OCI-LY7 (cell line): Measurements from ENCODE around the gene NUTF2. TPM values are rescaled to one million over a fixed set of nuclear protein-coding genes. Genes with fewer than 3 reads are reported as not detected.
A peak's percentile ranks its signal among the peaks of the same experiment; 100 is the strongest.

ENCODE experiments used
- BruUV-seq: library from RNA; stranded (reverse); fragments of 400-500 nt; replicated peaks from 2 replicates; lab custom pipeline; 2021; lab: Mats Ljungman, UMichigan
- CTCF ChIA-PET: fragments of 300-600 bp; sonication (Branson Sonifier 250); formaldehyde crosslinking; loops from one replicate; lab custom pipeline; 2022; ENCODE audit warnings: antibody characterized with exemption; ENCODE audit not compliant: unreplicated experiment; lab: Charles Lee
- POLR2A ChIA-PET: fragments of 300-600 bp; sonication (Branson Sonifier 250); formaldehyde crosslinking; loops from one replicate; lab custom pipeline; 2022; ENCODE audit warnings: antibody characterized with exemption; lab: Charles Lee
- DNase-seq: peaks from one replicate; pipeline ENCODE4 v3.0.0-alpha.2; 2015; ENCODE audit warnings: low spot score
- H2AFZ ChIP-seq: fragments of 200-600 bp; sonication (generic), shearing (Covaris generic); 2 replicates; pipeline ENCODE4 v1.6.1; 2014; ENCODE audit warnings: mild to moderate bottlenecking, antibody characterized with exemption, low read length, moderate library complexity
- H3K27ac ChIP-seq: fragments of 200-600 bp; sonication (generic); 2 replicates; pipeline ENCODE4 v1.5.1; 2014; ENCODE audit warnings: mixed run types, low read depth, mild to moderate bottlenecking, moderate library complexity, low read length, inconsistent platforms; ENCODE audit not compliant: poor library complexity, severe bottlenecking
- H3K36me3 ChIP-seq: fragments of 200-600 bp; sonication (generic); 2 replicates; pipeline ENCODE4 v1.6.1; 2014; ENCODE audit warnings: mild to moderate bottlenecking, antibody characterized with exemption, low read length, moderate library complexity, mixed read lengths; ENCODE audit not compliant: insufficient read depth
- H3K4me1 ChIP-seq: fragments of 200-600 bp; sonication (generic); 2 replicates; pipeline ENCODE4 v1.5.1; 2014; ENCODE audit warnings: mild to moderate bottlenecking, low read length; ENCODE audit not compliant: insufficient read depth, poor library complexity, severe bottlenecking
- H3K4me2 ChIP-seq: fragments of 200-600 bp; sonication (generic); 2 replicates; pipeline ENCODE4 v1.6.1; 2014; ENCODE audit warnings: mild to moderate bottlenecking, low read length
- H3K4me3 ChIP-seq: fragments of 200-600 bp; sonication (generic); 2 replicates; pipeline ENCODE4 v1.5.1; 2014; ENCODE audit warnings: mild to moderate bottlenecking, low read depth, low read length; ENCODE audit not compliant: poor library complexity, severe bottlenecking
- H3K79me2 ChIP-seq: fragments of 200-600 bp; sonication (generic); 2 replicates; pipeline ENCODE4 v1.6.1; 2016; ENCODE audit warnings: low read depth, mild to moderate bottlenecking, low read length, moderate library complexity, mixed read lengths; ENCODE audit not compliant: insufficient read depth
- H3K9me2 ChIP-seq: fragments of 200-600 bp; sonication (generic); 2 replicates; pipeline ENCODE4 v1.6.1; 2016; ENCODE audit warnings: mild to moderate bottlenecking, low read length, mixed read lengths; ENCODE audit not compliant: insufficient read depth
- H3K9me3 ChIP-seq: fragments of 200-600 bp; sonication (generic); 2 replicates; pipeline ENCODE4 v1.6.1; 2014; ENCODE audit warnings: mild to moderate bottlenecking, mixed run types, low read length, mixed read lengths
- H4K20me1 ChIP-seq: fragments of 200-600 bp; sonication (generic); 2 replicates; pipeline ENCODE4 v1.6.1; 2014; ENCODE audit warnings: mild to moderate bottlenecking, antibody characterized with exemption, low read length, moderate library complexity, mixed read lengths; ENCODE audit not compliant: insufficient read depth
- EZH2phosphoT487 ChIP-seq: fragments of 200-600 bp; sonication (generic); IDR thresholded peaks from 2 replicates; pipeline ENCODE4 v1.6.1; 2018; ENCODE audit warnings: low read depth, borderline replicate concordance, mild to moderate bottlenecking, mixed run types, antibody characterized with exemption, low read length, moderate library complexity, mixed read lengths
- intact Hi-C: fragments of 100-400 bp; cut with micrococcal nuclease; formaldehyde crosslinking; loops from one replicate; pipeline ENCODE4 v1.10.0; 2022; ENCODE audit not compliant: unreplicated experiment
- total RNA-seq, 2 experiments: library from RNA; depleted of rRNA in 1 of 2; stranded (reverse); fragments of >200 nt in 1 of 2; shearing (Covaris generic) in 1 of 2; gene quantifications; 2 replicates each; pipeline ENCODE4 v1.2.3, GENCODE V29; 2014 to 2022
- TF ChIP-seq, protein P1 (sequence below): fragments of 200-600 bp; sonication (generic); conservative IDR thresholded peaks from 2 replicates; pipeline ENCODE4 v1.5.1; 2014; ENCODE audit warnings: mild to moderate bottlenecking, antibody characterized with exemption, low read length, moderate library complexity, mixed read lengths

The NUTF2 gene
- total RNA-seq, 2 experiments from 2014 or later: 143 to 187 TPM

GRCh38 chr16:67883872-67884261 lies 37.1 kb downstream of the NUTF2 start:
- no peak overlapping the region for H3K27ac ChIP-seq
- no TSS peak for BruUV-seq
- H3K4me1 ChIP-seq: no peaks in the 10 kb centered on the region
- no peaks in the 10 kb centered on the region for H4K20me1 ChIP-seq
- ChIA-PET CTCF (interaction anchor here (0.6 to 1.0 kb wide), 5 partner anchors 41 to 157 kb away, joined by 3 to 8 read pairs (median 3); partner anchors contain the start of gene CTRL), POLR2A (interaction anchor here (0.6 kb wide), 1 partner anchor 115 kb away, joined by 3 read pairs; no protein-coding TSS in a partner anchor)
- H3K4me3 ChIP-seq: no peak overlapping the region
- H3K79me2 ChIP-seq: no peaks in the 10 kb centered on the region
- H3K36me3 ChIP-seq: peaks cover 69% of the 10 kb centered on the region
- no peaks in the 10 kb centered on the region for H3K9me3 ChIP-seq
- H2AFZ ChIP-seq: no peak overlapping the region
- intact Hi-C loops: loop anchor here (1.0 to 5.0 kb wide), 2 partner anchors 44 to 178 kb away; no protein-coding TSS in a partner anchor
- peak; percentile 62 for DNase-seq
- no peak overlapping the region for H3K4me2 ChIP-seq
- no peaks in the 10 kb centered on the region for H3K9me2 ChIP-seq
- TF ChIP-seq, protein P1, sequence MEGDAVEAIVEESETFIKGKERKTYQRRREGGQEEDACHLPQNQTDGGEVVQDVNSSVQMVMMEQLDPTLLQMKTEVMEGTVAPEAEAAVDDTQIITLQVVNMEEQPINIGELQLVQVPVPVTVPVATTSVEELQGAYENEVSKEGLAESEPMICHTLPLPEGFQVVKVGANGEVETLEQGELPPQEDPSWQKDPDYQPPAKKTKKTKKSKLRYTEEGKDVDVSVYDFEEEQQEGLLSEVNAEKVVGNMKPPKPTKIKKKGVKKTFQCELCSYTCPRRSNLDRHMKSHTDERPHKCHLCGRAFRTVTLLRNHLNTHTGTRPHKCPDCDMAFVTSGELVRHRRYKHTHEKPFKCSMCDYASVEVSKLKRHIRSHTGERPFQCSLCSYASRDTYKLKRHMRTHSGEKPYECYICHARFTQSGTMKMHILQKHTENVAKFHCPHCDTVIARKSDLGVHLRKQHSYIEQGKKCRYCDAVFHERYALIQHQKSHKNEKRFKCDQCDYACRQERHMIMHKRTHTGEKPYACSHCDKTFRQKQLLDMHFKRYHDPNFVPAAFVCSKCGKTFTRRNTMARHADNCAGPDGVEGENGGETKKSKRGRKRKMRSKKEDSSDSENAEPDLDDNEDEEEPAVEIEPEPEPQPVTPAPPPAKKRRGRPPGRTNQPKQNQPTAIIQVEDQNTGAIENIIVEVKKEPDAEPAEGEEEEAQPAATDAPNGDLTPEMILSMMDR: peak; percentile 92
- TF ChIP-seq EZH2phosphoT487: no peak

GRCh38 chr16:67884684-67885083 lies 38.0 kb downstream of the NUTF2 start, which contains the start of gene NRN1L:
Gene NRN1L (plus strand): TSS chr16:67884885. CDS start chr16:67884904, 19 bp downstream.
- Histone ChIP-seq H3K9me2 (no peaks in the 10 kb centered on the region), H3K27ac (no peak within 1 kb of the TSS), H3K36me3 (peaks cover 61% of the 10 kb centered on the region), H3K4me3 (no peak within 1 kb of the TSS), H3K79me2 (no peaks in the 10 kb centered on the region), H2AFZ (no peak within 1 kb of the TSS), H4K20me1 (no peaks in the 10 kb centered on the region), H3K4me1 (no peaks in the 10 kb centered on the region), H3K9me3 (no peaks in the 10 kb centered on the region), H3K4me2 (no peak within 1 kb of the TSS)
- ChIA-PET CTCF (no interaction called here), POLR2A (no interaction called here)
- intact Hi-C loops: loop anchor here (5.0 kb wide), 1 partner anchor 178 kb away; no protein-coding TSS in a partner anchor
- TF ChIP-seq, protein P1: no peak
- TF ChIP-seq EZH2phosphoT487: no peak
- no peak for DNase-seq
- BruUV-seq: no TSS peak

- no peak for DNase-seq
- Histone ChIP-seq H2AFZ (no peak overlapping the region), H3K36me3 (peaks cover 53% of the 10 kb centered on the region; the same call in 1 of the 2 replicates), H3K9me2 (no peaks in the 10 kb centered on the region), H3K4me1 (no peaks in the 10 kb centered on the region), H3K27ac (no peak overlapping the region), H4K20me1 (no peaks in the 10 kb centered on the region), H3K4me2 (no peak overlapping the region), H3K4me3 (no peak overlapping the region), H3K9me3 (no peaks in the 10 kb centered on the region), H3K79me2 (no peaks in the 10 kb centered on the region)
- POLR2A ChIA-PET: no interaction called here
- BruUV-seq: no TSS peak
- CTCF ChIA-PET: no interaction called here
- TF ChIP-seq, protein P1: no peak
- no peak for TF ChIP-seq EZH2phosphoT487
- intact Hi-C loops: no loop called here
These were observed 38.8 kb downstream of the NUTF2 start for GRCh38 chr16:67885545-67885944.
